Loucy (cell line): Measurements from ENCODE around the gene KIF20B.

Source experiments
- CTCF ChIP-seq: fragments of 200-600 bp; sonication (generic); conservative IDR thresholded peaks from 2 replicates; pipeline ENCODE4 v1.5.1; 2014; ENCODE audit warnings: mild to moderate bottlenecking, antibody characterized with exemption, low read length
- EZH2phosphoT487 ChIP-seq: fragments of 200-600 bp; IDR thresholded peaks from 2 replicates; pipeline ENCODE4 v1.6.1; 2018; ENCODE audit warnings: antibody characterized with exemption, mild to moderate bottlenecking, moderate library complexity, borderline replicate concordance

DNA sequence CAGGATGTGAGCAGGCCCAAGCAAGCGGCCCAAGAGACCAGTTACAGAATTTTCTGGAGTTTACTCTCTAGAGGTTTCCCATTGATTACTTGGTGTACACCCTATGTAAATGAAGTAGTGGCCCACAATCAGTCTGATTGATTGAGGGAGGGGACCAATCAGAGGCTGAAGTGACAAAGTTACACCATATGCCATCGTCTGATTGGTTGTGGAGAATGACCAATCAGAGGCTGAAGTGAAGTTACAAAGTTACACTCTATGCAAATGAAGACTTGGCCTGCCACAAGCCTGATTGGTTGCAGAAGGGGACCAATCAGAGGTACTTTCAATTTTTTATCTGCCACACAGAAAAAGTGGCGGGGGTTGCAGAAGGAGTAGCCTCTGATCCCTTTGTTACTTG, 83.7 kb downstream of the KIF20B start:
- TF ChIP-seq CTCF (no peak), EZH2phosphoT487 (no peak)
